BJ (cell line): ENCODE measurements around the gene SERPINA6. TPM values are rescaled to one million over a fixed set of nuclear protein-coding genes. Genes with fewer than 3 reads are reported as not detected.
"Not testable (repeated sequence)": the region's sequence is repeated elsewhere in the genome, so short reads cannot be mapped to it uniquely, and the experiment has no call there.

ENCODE experiments used
- CTCF ChIA-PET: fragments of 350-600 bp; formaldehyde crosslinking; extraction: SDS; loops from one replicate; lab custom pipeline; 2021; ENCODE audit warnings: antibody characterized with exemption, inconsistent platforms; lab: Yijun Ruan, JAX
- POLR2A ChIA-PET: fragments of 300-600 bp; sonication (Branson Sonifier 250); formaldehyde crosslinking; extraction: SDS; loops from one replicate; lab custom pipeline; 2021; ENCODE audit warnings: antibody characterized with exemption; lab: Charles Lee
- DNase-seq: peaks from one replicate; pipeline ENCODE4 v3.0.0-alpha.2; 2011; ENCODE audit warnings: low read depth
- H3K27me3 ChIP-seq: 2 replicates; pipeline ENCODE4 v1.6.0; 2011; ENCODE audit warnings: low read length; ENCODE audit not compliant: control insufficient read depth, insufficient read depth
- H3K36me3 ChIP-seq: 2 replicates; pipeline ENCODE4 v1.5.1; 2011; ENCODE audit warnings: low read length; ENCODE audit not compliant: control insufficient read depth, insufficient read depth
- H3K4me3 ChIP-seq: 2 replicates; pipeline ENCODE4 v1.5.1; 2011; ENCODE audit warnings: low read depth, mild to moderate bottlenecking, control low read depth, low read length
- polyA plus RNA-seq: library from polyadenylated mRNA; depleted of rRNA; stranded (reverse); fragments of >200 nt; gene quantifications from 2 replicates; pipeline ENCODE4 v1.2.3, GENCODE V29; 2011
- TF ChIP-seq, protein P1 (sequence below): IDR thresholded peaks from 2 replicates; pipeline ENCODE4 v1.5.1; 2011; ENCODE audit warnings: low read depth, mild to moderate bottlenecking, control low read depth, inconsistent platforms, low read length, moderate library complexity; ENCODE audit not compliant: insufficient read depth

SERPINA6 gene
- polyA plus RNA-seq, 1 experiment: not detected

DNA sequence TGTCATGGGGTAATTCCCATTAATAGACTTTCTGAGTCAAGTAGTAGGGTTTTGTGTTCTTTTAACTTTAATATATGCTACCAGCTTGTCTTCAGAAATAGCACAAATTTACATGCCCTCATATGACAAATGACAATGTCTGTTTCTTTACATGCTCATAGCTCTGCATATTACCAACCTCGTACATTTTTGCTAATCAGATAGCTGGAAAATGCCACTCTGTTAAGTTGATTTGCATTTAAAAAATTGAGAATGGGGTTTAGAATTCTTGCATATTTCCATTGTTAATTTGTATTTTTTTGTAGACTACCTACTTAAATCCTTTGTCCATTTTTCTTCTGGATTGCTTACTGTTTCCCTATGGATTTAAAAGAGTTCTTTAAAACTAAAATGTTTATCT, 34.0 kb upstream of the SERPINA6 start:
- TF ChIP-seq, protein P1, sequence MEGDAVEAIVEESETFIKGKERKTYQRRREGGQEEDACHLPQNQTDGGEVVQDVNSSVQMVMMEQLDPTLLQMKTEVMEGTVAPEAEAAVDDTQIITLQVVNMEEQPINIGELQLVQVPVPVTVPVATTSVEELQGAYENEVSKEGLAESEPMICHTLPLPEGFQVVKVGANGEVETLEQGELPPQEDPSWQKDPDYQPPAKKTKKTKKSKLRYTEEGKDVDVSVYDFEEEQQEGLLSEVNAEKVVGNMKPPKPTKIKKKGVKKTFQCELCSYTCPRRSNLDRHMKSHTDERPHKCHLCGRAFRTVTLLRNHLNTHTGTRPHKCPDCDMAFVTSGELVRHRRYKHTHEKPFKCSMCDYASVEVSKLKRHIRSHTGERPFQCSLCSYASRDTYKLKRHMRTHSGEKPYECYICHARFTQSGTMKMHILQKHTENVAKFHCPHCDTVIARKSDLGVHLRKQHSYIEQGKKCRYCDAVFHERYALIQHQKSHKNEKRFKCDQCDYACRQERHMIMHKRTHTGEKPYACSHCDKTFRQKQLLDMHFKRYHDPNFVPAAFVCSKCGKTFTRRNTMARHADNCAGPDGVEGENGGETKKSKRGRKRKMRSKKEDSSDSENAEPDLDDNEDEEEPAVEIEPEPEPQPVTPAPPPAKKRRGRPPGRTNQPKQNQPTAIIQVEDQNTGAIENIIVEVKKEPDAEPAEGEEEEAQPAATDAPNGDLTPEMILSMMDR: no peak
- ChIA-PET CTCF (interaction anchor here (1.3 to 2.2 kb wide), 2 partner anchors 13 to 55 kb away, joined by 3 to 20 read pairs; no protein-coding TSS in a partner anchor), POLR2A (no interaction called here)
- no peaks in the 10 kb centered on the region for H3K36me3 ChIP-seq
- H3K4me3 ChIP-seq: no peak overlapping the region
- no peak for DNase-seq
- H3K27me3 ChIP-seq: no peaks in the 10 kb centered on the region

DNA sequence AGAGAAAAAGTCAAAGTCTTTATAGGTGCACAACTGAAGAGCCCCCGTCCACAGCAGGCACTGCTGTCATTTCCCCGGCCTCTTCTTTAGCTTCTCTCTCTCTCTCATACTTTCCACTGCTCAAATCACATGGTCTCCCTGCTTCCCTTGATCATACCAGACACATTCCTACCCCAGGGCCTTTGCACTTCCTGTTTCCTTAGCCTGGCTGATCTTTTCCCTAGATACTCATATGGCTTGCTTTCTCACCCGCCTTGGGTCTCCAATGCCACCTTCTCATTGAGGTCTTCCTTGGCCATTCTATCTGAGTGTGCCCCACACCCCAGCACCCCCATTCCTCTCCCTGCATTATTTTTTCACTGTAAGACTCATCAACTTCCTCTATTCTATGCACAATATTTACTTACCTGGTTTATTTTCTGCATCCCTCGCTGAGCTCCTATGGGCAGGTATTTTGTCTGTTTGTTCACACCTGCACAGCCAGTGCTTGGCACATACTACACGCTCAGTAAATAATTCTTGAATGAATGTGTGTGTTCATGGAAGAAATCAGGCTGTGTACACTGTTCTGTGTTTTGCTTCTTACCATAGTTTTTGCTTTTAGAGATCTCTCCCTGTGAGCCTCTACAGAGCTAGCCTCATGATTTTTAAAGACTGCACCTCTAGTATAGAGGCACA, 33.4 kb upstream of the SERPINA6 start:
- TF ChIP-seq, protein P1: no peak
- Histone ChIP-seq H3K36me3 (no peaks in the 10 kb centered on the region), H3K27me3 (no peaks in the 10 kb centered on the region), H3K4me3 (no peak overlapping the region)
- CTCF ChIA-PET: interaction anchor here (1.3 to 2.4 kb wide), 4 partner anchors 13 to 130 kb away, joined by 3 to 20 read pairs (median 10); no protein-coding TSS in a partner anchor
- no peak for DNase-seq
- POLR2A ChIA-PET: no interaction called here

DNA sequence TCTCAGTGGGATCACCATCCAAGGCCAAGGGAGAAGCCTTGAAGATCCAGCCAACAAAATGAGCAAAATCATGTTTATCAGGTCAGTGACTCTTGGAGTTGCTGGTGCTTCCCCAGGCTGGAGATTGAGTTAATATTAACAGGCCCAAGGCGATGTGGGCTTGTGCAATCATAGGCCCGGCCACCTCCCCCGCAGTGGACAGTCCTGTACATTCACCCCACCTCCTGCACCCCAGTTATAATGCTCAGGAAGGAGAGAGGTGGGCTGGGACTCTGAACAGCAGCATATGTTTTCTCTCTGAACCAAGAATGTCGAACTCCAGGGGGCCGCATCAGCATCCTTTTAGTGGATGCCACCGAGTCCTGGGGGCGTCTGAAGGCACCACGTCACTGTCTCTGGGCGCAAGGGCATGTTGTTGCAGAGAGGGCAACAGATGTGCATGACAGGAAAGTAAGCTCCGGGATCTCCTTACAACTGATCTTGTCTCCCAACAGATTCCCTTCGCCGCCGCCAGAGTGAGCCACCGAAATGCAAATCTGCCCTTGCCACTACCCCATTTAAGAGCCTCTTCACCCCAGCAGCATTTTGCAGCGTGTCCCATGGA, 32.2 kb upstream of the SERPINA6 start:
- CTCF ChIA-PET: interaction anchor here (0.7 to 2.4 kb wide), 9 partner anchors 18 to 175 kb away, joined by 3 to 20 read pairs (median 3); partner anchors contain the start of gene SERPINA9
- Histone ChIP-seq H3K4me3 (no peak overlapping the region), H3K27me3 (no peaks in the 10 kb centered on the region), H3K36me3 (no peaks in the 10 kb centered on the region)
- POLR2A ChIA-PET: no interaction called here
- no peak for DNase-seq
- TF ChIP-seq, protein P1: peak; percentile 64

DNA sequence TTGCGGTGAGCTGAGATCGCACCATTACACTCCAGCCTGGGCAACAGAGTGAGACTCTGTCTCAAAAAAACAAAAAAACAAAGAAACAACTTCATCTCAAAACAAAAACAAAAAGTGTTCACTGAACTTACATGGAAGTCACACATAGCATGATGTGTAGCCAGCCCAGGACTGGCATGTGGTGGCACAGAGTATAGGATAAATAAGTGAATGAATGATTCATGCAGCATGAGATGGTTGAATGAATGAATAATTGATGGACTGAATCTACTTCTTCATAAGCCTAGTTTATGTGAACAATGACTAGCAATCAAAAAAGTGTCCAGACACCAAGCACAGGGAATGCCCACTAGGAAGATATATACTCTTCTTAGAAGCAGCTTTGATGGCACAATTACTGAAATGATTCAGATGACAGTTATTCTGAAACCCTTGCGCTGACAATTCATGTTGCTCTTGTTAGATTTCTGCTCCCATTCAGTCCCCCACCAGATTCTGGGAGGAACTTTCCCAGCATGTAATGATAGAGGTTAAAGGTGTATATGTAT, 31.6 kb upstream of the SERPINA6 start:
- H3K4me3 ChIP-seq: no peak overlapping the region
- POLR2A ChIA-PET: no interaction called here
- DNase-seq: no peak
- H3K27me3 ChIP-seq: no peaks in the 10 kb centered on the region
- CTCF ChIA-PET: interaction anchor here (0.7 to 2.4 kb wide), 7 partner anchors 19 to 132 kb away, joined by 3 to 20 read pairs (median 3); partner anchors contain the start of gene SERPINA9
- H3K36me3 ChIP-seq: no peaks in the 10 kb centered on the region
- TF ChIP-seq, protein P1: no peak

DNA sequence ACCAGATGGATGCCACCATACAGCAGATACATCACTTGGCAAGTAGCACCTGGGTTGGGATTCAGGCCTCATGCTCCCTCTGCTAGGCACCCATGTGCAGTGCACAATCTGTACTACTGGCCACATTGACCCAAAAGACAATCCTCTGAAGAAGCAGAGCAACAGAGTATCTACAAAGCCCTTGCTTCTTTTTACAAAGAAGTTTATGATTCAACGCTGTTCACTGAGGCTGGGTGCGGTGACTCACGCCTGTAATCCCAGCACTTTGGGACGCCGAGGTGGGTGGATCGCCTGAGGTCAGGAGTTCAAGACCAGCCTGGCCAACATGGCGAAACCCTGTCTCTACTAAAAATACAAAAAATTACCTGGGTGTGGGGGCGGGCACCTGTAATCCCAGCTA, 31.1 kb upstream of the SERPINA6 start:
- DNase-seq, POLR2A ChIA-PET, H3K27me3 ChIP-seq, H3K36me3 ChIP-seq, H3K4me3 ChIP-seq: not testable (repeated sequence)
- CTCF ChIA-PET: interaction anchor here (2.4 kb wide), 1 partner anchor 132 kb away, joined by 14 read pairs; no protein-coding TSS in a partner anchor
